GM23248 (cell line): ENCODE measurements around the gene PPP3R2.

ENCODE experiments used
- EZH2 ChIP-seq: fragments of 200-600 bp; sonication (generic); IDR thresholded peaks from 2 replicates; pipeline ENCODE4 v1.6.1; 2018; ENCODE audit warnings: antibody characterized with exemption, mild to moderate bottlenecking; ENCODE audit not compliant: insufficient read depth, poor library complexity, severe bottlenecking
- EZH2phosphoT487 ChIP-seq: fragments of 200-600 bp; sonication (generic); IDR thresholded peaks from 2 replicates; pipeline ENCODE4 v1.6.1; 2018; ENCODE audit warnings: antibody characterized with exemption, moderate library complexity, mild to moderate bottlenecking, low read depth; ENCODE audit not compliant: insufficient read depth

DNA sequence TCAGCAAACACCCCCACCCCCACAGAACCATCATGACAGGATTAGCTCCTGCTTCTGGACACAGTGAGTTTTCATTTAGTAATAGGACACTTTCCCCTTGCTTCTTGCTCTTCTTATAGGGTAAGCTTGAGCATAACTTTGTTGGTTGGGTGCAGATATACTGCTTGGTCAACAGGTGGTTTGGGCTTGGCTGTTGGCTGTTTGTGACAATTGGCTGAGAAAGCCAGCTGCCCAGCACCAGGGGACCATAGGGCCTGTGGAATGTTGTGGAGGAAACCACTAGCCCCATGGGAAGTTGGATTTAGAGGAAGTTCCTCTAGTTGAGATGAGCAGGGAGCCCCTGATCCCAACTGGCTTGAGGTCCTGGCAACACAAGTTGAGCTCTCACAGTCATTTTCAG is 30.5 kb downstream of the PPP3R2 start:
- TF ChIP-seq EZH2: no peak
- no peak for TF ChIP-seq EZH2phosphoT487
